ENCODE measurements around the gene NFKB1.
"Not testable (repeated sequence)": the region's sequence is repeated elsewhere in the genome, so short reads cannot be mapped to it uniquely, and the experiment has no call there.

The NFKB1 gene

GRCh38 chr4:102598762-102599374 lies 97.7 kb downstream of the NFKB1 start:
- DNase-seq (ENCODE audit: low read depth in 2 of 2), result no peak

DNA sequence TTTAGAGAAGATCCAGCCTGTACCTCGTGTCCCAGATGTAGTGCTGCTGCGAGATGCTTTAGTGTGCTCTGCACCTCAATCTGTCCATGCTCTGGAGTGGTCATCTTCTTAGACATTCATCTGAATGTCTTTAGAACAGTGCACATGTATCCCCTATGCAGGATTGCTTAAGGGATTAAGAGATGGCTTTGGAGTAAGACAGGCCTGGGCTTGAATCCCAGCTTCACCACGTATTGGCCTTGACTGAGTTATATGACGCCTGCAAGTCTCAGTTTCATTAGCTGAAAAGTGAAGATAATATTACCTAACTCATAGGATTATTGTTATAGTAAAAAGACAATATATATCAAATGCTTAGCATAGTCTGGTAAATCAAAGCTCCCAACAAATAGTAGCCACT lies 98.3 kb downstream of the NFKB1 start:
- DNase-seq (ENCODE audit: low read depth in 2 of 2), result no peak

GRCh38 chr4:102599886-102600285 lies 98.7 kb downstream of the NFKB1 start:
- DNase-seq (ENCODE audit: low read depth in 2 of 2), result no peak

GRCh38 chr4:102600689-102601088 lies 99.5 kb downstream of the NFKB1 start:
- no peak for DNase-seq (ENCODE audit: low read depth in 2 of 2)

- no peak for DNase-seq (ENCODE audit: low read depth in 2 of 2)
Measured at GRCh38 chr4:102601586-102602227, 100.5 kb downstream of the NFKB1 start.

GRCh38 chr4:102604222-102604940 lies 103.2 kb downstream of the NFKB1 start:
- DNase-seq (ENCODE audit: low read depth in 2 of 2), result no peak

DNA sequence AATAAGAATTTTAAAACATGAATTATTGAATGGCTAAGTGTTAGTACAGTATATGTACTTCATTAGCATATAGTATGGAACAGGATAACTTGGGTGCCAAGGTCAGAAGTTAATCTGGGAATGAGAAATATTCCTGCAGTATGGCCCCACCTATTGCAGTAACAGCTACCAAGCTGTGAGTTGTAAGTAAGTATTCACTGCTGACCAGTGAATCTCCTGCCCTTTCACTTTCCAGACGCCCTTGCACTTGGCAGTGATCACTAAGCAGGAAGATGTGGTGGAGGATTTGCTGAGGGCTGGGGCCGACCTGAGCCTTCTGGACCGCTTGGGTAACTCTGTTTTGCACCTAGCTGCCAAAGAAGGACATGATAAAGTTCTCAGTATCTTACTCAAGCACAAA lies 105.1 kb downstream of the NFKB1 start:
- DNase-seq (ENCODE audit: low read depth in 2 of 2), result no peak

DNA sequence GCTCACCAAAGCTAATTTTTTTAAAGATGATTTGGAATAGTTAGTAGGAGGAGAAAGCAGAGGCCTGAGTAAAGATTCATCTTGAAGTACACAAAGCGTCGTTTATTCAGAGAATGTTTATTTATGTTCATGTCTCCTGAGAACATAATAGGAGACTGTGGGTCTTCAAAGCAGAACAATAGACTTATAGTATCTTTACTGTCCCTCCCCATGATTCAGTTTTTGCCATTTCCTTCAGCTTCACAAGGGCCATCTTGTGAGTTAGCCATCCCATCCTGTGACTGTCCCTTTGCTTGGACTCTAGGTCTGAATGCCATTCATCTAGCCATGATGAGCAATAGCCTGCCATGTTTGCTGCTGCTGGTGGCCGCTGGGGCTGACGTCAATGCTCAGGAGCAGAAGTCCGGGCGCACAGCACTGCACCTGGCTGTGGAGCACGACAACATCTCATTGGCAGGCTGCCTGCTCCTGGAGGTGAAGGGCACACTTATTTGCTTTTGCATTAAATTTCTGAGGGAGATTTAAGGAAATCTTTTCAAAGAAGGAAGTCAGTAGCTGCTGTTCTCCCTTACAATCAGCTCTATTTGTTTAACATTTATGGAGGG lies 105.8 kb downstream of the NFKB1 start:
- DNase-seq (ENCODE audit: low read depth in 2 of 2), result no peak

DNA sequence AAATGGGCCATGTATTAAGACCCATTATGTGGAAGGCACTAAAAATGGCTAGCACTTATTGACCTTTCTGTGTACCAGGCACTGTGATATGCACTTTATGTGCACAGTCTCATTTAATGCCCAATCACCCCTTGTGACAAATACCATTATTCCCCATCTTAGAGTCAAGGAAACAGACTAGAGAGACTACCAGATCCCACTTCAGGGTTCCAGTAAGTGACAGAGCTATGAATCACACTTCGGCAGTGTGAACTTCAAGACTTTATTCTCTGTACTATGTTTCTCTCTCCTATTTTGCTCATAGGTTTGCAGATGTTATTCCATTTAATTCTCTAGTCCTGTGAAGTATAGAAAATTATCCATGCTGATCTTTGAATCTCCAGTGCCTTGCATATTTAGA lies 107.0 kb downstream of the NFKB1 start:
- DNase-seq (ENCODE audit: low read depth in 2 of 2), result no peak

DNA sequence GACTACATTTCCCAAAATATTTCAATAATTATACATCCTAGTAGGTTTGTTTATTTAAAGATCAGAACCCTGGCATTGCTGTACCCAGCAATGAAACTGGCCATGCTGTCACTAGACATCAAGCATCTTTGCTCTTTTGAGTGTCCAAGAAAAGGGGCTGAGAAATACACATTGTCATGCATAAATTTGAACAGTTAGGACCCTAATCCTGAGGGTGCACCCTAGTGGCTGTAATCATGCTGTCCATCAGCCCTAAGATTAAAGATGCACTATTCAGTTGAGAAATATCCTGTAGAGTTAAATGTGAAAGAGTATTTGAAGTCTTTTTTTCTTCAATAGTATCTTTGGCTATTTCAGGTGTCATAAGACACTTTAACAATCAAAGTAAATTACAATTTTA lies 108.8 kb downstream of the NFKB1 start:
- DNase-seq (ENCODE audit: low read depth in 2 of 2), result no peak

- no peak for DNase-seq (ENCODE audit: low read depth in 2 of 2)
Measured at GRCh38 chr4:102610476-102610875, 109.3 kb downstream of the NFKB1 start.

DNA sequence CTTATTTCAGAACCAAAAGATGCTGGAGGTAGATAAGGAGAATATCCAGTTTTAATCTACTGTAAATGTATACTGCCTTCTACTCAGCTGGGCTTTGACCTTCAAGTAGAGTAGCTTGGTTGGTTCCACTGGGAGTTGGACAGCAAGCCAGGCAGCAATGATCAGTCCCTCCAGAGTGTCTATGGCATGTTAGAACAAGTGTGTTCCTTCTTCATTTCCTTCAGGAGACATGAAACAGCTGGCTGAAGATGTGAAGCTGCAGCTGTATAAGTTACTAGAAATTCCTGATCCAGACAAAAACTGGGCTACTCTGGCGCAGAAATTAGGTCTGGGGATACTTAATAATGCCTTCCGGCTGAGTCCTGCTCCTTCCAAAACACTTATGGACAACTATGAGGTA lies 111.1 kb downstream of the NFKB1 start:
- no peak for DNase-seq (ENCODE audit: low read depth in 2 of 2)

- DNase-seq (ENCODE audit: low read depth in 2 of 2), result peak in 1 of 2 donors; percentile 13
Measured at GRCh38 chr4:102612824-102613366, 111.7 kb downstream of the NFKB1 start.

DNA sequence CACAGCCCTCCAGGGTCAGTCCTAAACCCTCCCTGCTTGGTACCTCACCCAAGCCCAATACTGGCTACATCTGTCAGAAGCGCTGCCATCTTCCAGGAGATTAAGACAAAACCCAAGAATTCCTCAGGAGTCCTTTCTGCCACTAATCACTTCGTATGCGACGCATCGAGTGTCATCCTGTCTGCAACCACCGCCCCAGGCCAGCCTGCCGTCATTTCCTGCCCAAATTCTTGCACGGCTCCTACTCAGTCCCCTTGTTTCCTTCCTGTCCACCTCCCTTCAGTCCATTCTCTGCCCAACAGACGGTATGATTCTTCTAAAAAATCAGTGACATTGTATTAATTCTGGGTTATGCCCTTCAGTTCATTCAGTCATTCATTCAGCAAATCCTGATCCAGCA lies 113.6 kb downstream of the NFKB1 start:
- peak in 1 of 2 donors; percentile 20 for DNase-seq (ENCODE audit: low read depth in 2 of 2)

DNA sequence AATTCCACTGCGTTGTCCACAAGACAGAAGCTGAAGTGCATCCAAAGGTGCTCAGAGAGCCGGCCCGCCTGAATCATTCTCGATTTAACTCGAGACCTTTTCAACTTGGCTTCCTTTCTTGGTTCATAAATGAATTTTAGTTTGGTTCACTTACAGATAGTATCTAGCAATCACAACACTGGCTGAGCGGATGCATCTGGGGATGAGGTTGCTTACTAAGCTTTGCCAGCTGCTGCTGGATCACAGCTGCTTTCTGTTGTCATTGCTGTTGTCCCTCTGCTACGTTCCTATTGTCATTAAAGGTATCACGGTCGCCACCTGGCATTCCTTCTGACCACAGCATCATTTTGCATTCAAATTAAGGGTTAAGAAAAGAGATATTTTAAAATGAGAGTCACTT lies 115.5 kb downstream of the NFKB1 start:
- no peak for DNase-seq (ENCODE audit: low read depth in 2 of 2)

DNA sequence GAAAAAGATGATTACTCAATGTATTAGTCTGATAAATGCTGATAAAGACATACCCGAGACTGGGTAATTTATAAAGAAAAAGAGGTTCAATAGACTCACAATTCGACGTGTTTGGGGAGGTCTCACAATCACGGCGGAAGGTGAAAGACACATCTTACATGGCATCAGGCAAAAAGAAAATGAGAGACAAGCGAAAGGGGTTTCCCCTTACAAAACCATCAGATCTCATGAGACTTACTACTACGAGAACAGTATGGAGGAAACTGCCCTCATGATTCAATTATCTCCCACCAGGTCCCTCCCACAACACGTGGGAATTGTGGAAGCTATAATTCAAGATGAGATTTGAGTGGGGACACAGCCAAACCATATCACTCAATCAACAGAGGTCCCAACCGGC lies 117.9 kb downstream of the NFKB1 start:
- not testable (repeated sequence) for DNase-seq (ENCODE audit: low read depth in 2 of 2)

DNA sequence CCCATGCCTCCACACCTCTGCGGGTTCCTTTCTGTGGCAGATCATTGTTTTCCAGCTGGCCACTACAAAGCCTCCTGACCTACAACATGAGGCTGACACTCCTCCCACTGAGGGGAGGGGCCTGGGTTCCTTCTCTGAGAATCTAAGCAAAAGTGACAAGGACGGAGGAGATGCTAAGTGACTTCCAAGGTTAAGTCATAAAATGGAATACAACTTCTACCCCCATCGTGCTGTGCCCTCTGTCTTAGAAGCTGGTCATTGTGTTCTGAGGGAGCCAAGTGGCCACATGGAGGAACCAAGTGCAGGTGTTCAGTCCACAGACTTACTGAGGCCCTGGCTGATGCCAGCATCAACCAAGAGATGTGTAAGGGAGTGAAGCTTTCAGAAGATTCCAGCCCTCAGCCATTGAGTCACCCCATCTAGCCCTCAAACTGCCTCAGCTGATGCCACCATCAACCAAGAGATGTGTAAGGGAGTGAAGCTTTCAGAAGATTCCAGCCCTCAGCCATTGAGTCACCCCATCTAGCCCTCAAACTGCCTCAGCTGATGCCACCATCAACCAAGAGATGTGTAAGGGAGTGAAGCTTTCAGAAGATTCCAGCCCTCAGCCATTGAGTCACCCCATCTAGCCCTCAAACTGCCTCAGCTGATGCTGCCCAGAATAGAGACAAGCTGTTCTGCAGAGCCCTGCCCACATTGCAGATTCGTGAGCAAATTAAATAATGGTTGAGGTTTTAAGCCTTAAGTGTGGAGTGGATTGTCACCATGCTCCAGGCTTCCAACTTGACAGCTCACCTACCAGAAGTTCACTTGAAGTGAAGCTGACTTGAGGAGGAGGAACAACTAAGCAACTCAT lies 118.8 kb downstream of the NFKB1 start:
- DNase-seq (ENCODE audit: low read depth in 2 of 2), result not testable (repeated sequence)

DNA sequence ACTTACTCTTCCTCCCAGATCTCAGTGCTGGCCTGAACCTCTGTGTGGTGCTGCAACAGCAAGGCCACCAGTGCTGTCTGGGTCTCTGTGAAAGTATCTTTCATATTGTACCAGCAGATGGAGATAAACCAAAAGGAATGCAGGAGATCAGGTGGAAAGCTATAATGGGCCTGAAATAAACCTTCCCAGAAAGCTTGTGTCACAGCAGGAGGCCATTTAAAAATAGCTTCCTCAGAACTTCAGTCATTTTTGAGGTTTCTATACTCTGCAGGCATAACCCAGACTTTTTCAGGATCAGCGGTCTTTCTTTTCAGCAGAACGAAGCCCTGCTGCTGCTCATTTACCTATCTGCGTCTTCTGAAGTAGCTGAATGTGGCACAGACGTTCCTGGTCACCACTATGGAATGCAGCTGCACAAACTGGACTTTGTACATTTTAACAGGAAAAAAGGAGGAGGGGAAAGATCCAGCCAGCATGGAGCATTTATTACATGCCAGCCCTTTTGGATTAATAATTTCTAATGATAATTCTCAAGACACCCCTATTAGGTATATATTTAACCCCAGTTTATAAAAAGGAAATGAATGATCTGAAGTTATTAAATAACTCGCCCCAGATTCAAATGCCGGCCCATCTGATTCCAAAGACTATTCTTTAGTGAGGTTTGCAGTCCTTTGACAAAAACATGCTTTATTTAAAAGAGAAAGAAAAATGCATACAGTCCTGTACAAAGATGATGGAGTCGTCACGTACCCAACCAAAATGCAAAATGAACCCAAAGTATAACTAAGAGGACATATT lies 119.7 kb downstream of the NFKB1 start:
- DNase-seq (ENCODE audit: low read depth in 2 of 2), result no peak

DNA sequence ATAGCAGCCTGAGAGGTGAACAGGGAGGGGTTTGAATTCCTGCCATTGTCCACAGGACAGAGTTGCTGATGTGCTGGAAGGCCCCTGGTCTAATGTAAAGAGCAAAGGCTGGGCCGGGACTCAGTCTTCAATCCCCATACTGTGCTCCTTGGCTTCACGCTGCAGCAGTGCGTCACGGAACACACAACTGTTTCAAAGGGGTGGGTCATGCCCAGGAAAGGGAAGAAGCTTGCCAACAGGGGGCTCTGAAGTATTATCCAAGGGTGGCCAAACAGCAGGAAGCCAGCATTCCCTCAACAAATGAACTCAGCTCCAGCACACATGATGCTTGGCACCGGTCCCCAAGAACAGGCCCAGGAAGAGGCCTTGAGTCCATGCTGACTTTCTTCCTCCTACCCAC lies 122.5 kb downstream of the NFKB1 start:
- DNase-seq (ENCODE audit: low read depth in 2 of 2), result no peak

GRCh38 chr4:102624505-102624904 lies 123.3 kb downstream of the NFKB1 start:
- DNase-seq (ENCODE audit: low read depth in 2 of 2), result no peak

Measured in stimulated activated CD8-positive, alpha-beta memory T cell treated with anti-CD3 and anti-CD28 coated beads, Interleukin-7, amount 100 ng/mL, for 1 hour (primary cell).